Thyroid gland (tissue), 4 donors: ENCODE results near the gene SIRPD.

Experiments used
- POLR2A ChIP-seq, 2 donors: fragments of 450-650 bp; IDR thresholded peaks; one replicate each; pipeline ENCODE4 v1.6.1; 2017; ENCODE audit warnings: antibody characterized with exemption in 2 of 2, mild to moderate bottlenecking in 2 of 2, moderate library complexity in 1 of 2
- TF ChIP-seq, protein P1 (sequence below), 6 experiments: fragments of 200-600 bp in 3 of 6; fragments of 450-650 bp in 3 of 6; sonication (generic) in 3 of 6; IDR thresholded peaks; one replicate each; pipeline ENCODE4 v1.5.1; 2016 to 2019; ENCODE audit warnings: antibody characterized with exemption in 6 of 6, mild to moderate bottlenecking in 2 of 6, inconsistent platforms in 1 of 6, moderate library complexity in 1 of 6

DNA sequence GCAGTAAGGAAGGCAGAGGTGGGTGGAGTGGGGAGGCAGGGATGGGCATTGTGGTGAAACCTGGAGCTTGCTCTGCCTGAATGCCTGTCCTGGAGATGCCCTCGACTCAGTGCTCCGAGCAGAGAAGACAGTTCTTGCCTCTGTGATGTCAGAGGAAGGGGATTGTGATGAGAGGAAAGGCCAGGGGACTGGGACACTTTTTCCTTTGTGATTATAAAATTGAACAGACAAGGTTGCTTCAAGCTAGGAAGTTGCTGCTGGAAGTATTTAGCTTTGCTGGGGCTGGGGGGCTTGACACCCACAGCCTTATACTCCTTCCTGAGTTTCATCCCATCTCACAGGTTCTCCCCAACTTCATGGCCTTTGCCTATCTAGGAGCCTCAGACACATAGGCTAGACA lies at the start of gene SIRPD:
- TF ChIP-seq, protein P1, sequence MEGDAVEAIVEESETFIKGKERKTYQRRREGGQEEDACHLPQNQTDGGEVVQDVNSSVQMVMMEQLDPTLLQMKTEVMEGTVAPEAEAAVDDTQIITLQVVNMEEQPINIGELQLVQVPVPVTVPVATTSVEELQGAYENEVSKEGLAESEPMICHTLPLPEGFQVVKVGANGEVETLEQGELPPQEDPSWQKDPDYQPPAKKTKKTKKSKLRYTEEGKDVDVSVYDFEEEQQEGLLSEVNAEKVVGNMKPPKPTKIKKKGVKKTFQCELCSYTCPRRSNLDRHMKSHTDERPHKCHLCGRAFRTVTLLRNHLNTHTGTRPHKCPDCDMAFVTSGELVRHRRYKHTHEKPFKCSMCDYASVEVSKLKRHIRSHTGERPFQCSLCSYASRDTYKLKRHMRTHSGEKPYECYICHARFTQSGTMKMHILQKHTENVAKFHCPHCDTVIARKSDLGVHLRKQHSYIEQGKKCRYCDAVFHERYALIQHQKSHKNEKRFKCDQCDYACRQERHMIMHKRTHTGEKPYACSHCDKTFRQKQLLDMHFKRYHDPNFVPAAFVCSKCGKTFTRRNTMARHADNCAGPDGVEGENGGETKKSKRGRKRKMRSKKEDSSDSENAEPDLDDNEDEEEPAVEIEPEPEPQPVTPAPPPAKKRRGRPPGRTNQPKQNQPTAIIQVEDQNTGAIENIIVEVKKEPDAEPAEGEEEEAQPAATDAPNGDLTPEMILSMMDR (IDR thresholded peaks at IDR 0.05): no peak
- no peak for TF ChIP-seq POLR2A (IDR thresholded peaks at IDR 0.05)
